Mammary epithelial cell (primary cell): ENCODE measurements around the gene SCT.

Experiments used
- EZH2 ChIP-seq: IDR thresholded peaks from 2 replicates; pipeline ENCODE4 v1.6.1; 2012; ENCODE audit warnings: low read length, inconsistent platforms, borderline replicate concordance
- TF ChIP-seq, protein P1 (sequence below), 2 donors: IDR thresholded peaks in 1 of 2; conservative IDR thresholded peaks in 1 of 2; 2 replicates each; pipeline ENCODE4 v1.5.1; 2011 to 2012; ENCODE audit warnings: inconsistent platforms in 2 of 2, low read length in 2 of 2, mild to moderate bottlenecking in 2 of 2, control low read depth in 1 of 2, low read depth in 1 of 2; ENCODE audit not compliant: insufficient read depth in 1 of 2; ENCODE audit errors: extremely low read depth in 1 of 2

GRCh38 chr11:607020-607780, 19.8 kb downstream of the SCT start:
- TF ChIP-seq, protein P1, sequence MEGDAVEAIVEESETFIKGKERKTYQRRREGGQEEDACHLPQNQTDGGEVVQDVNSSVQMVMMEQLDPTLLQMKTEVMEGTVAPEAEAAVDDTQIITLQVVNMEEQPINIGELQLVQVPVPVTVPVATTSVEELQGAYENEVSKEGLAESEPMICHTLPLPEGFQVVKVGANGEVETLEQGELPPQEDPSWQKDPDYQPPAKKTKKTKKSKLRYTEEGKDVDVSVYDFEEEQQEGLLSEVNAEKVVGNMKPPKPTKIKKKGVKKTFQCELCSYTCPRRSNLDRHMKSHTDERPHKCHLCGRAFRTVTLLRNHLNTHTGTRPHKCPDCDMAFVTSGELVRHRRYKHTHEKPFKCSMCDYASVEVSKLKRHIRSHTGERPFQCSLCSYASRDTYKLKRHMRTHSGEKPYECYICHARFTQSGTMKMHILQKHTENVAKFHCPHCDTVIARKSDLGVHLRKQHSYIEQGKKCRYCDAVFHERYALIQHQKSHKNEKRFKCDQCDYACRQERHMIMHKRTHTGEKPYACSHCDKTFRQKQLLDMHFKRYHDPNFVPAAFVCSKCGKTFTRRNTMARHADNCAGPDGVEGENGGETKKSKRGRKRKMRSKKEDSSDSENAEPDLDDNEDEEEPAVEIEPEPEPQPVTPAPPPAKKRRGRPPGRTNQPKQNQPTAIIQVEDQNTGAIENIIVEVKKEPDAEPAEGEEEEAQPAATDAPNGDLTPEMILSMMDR (conservative IDR thresholded peaks at IDR 0.05 in 1 of 2, IDR thresholded peaks at IDR 0.05 in 1 of 2; ENCODE audit: extremely low read depth in 1 of 2, insufficient read depth in 1 of 2, low read depth in 1 of 2, low read length in 2 of 2): no peak
- no peak for TF ChIP-seq EZH2
